ENCODE measurements around the gene L3MBTL4. TPM values are rescaled to one million over a fixed set of nuclear protein-coding genes. Genes with fewer than 3 reads are reported as not detected.

L3MBTL4 gene
- total and polyA plus RNA-seq, 8 donors, result 2.5 to 15.1 (median 6.4) TPM

GRCh38 chr18:5937795-5938194 lies 476.9 kb downstream of the L3MBTL4 start:
- no peaks in the 10 kb centered on the region for H3K9me3 ChIP-seq
- intact Hi-C loops (cut with DNase I), result no loop called here
- DNase-seq (no peak), ATAC-seq (no peak), FAIRE-seq (no peak)
- no peaks in the 10 kb centered on the region for H3K36me3 ChIP-seq
- no peaks in the 10 kb centered on the region for H3K27me3 ChIP-seq
- no peak overlapping the region for H3K27ac ChIP-seq
- WGBS, 2 donors, result 64 to 75% methylated on average over 3 of the region's 3 CpGs
- no peak for TF ChIP-seq CTCF (IDR thresholded peaks at IDR 0.05)
- no peak overlapping the region for H3K4me3 ChIP-seq
- H3K4me1 ChIP-seq, result no peaks in the 10 kb centered on the region

- intact Hi-C loops (cut with DNase I), result no loop called here
- no peaks in the 10 kb centered on the region for H3K9me3 ChIP-seq
- 79 to 80% methylated on average over 7 of the region's 7 CpGs for WGBS, 2 donors
- DNase-seq (no peak), FAIRE-seq (no peak), ATAC-seq (no peak)
- H3K4me3 ChIP-seq, result no peak overlapping the region
- no peaks in the 10 kb centered on the region for H3K4me1 ChIP-seq
- no peak overlapping the region for H3K27ac ChIP-seq
- TF ChIP-seq CTCF (IDR thresholded peaks at IDR 0.05), result no peak
- no peaks in the 10 kb centered on the region for H3K27me3 ChIP-seq
- H3K36me3 ChIP-seq, result no peaks in the 10 kb centered on the region
Measured at GRCh38 chr18:5937121-5937520, 477.6 kb downstream of the L3MBTL4 start.

- intact Hi-C loops (cut with DNase I), result no loop called here
- H3K27me3 ChIP-seq, result peaks cover 0 to 3% (median under 1%) of the 10 kb centered on the region in 4 donors
- no peaks in the 10 kb centered on the region for H3K36me3 ChIP-seq
- no peaks in the 10 kb centered on the region for H3K9me3 ChIP-seq
- FAIRE-seq, result no peak
- H3K4me3 ChIP-seq, result no peak overlapping the region
- no peak for ATAC-seq
- WGBS, 2 donors, result 30 to 34% methylated on average over 2 of the region's 2 CpGs
- no peaks in the 10 kb centered on the region for H3K4me1 ChIP-seq
- H3K27ac ChIP-seq, result no peak overlapping the region
- TF ChIP-seq CTCF (IDR thresholded peaks at IDR 0.05), result no peak
- no peak for DNase-seq
Measured at GRCh38 chr18:5930789-5931188, 483.9 kb downstream of the L3MBTL4 start.

GRCh38 chr18:5918205-5918858 lies 496.4 kb downstream of the L3MBTL4 start:
- no peak overlapping the region for H3K4me3 ChIP-seq
- ATAC-seq (no peak), FAIRE-seq (no peak), DNase-seq (no peak)
- no peak overlapping the region for H3K27ac ChIP-seq
- no peaks in the 10 kb centered on the region for H3K4me1 ChIP-seq
- no peaks in the 10 kb centered on the region for H3K36me3 ChIP-seq
- intact Hi-C loops (cut with DNase I), result no loop called here
- no peaks in the 10 kb centered on the region for H3K9me3 ChIP-seq
- WGBS, 2 donors, result 62 to 84% methylated on average over 3 of the region's 3 CpGs
- no peaks in the 10 kb centered on the region for H3K27me3 ChIP-seq
- TF ChIP-seq CTCF (IDR thresholded peaks at IDR 0.05), result no peak

GRCh38 chr18:5914951-5915350 lies 499.8 kb downstream of the L3MBTL4 start:
- ATAC-seq, result no peak
- intact Hi-C loops (cut with DNase I), result no loop called here
- Histone ChIP-seq H3K36me3 (no peaks in the 10 kb centered on the region), H3K4me3 (no peak overlapping the region), H3K4me1 (no peaks in the 10 kb centered on the region), H3K27ac (no peak overlapping the region), H3K27me3 (no peaks in the 10 kb centered on the region), H3K9me3 (no peaks in the 10 kb centered on the region)
- WGBS, 2 donors, result 57 to 63% methylated on average over 5 of the region's 5 CpGs
- TF ChIP-seq CTCF (IDR thresholded peaks at IDR 0.05), result no peak
- FAIRE-seq, result no peak
- DNase-seq, result no peak
